K562 (cell line): ENCODE data around the gene NACC1. TPM values are rescaled to one million over a fixed set of nuclear protein-coding genes. Genes with fewer than 3 reads are reported as not detected.
A peak's percentile ranks its signal among the peaks of the same experiment; 100 is the strongest.

ENCODE experiments used
- BHLHE40 ChIP-seq: IDR thresholded peaks from 2 replicates; pipeline ENCODE4 v1.6.1; 2011; ENCODE audit warnings: low read length, improper control_type of control experiment
- CREB3 ChIP-seq: fragments of 450-650 bp; conservative IDR thresholded peaks from 2 replicates; pipeline ENCODE4 v1.6.1; 2016; ENCODE audit warnings: missing genetic modification characterization, low read depth, mild to moderate bottlenecking, missing compliant biosample characterization, moderate library complexity
- ESRRA ChIP-seq: fragments of 450-650 bp; IDR thresholded peaks from 2 replicates; pipeline ENCODE4 v1.6.1; 2014; ENCODE audit warnings: low read depth, mild to moderate bottlenecking, moderate library complexity, borderline replicate concordance
- HMG20A ChIP-seq: fragments of 450-650 bp; formaldehyde crosslinking; conservative IDR thresholded peaks from 2 replicates; pipeline ENCODE4 v1.4.0; 2020; ENCODE audit warnings: mild to moderate bottlenecking, mixed read lengths
- JUNB ChIP-seq: fragments of 450-650 bp; formaldehyde crosslinking; conservative IDR thresholded peaks from 2 replicates; pipeline ENCODE4 v1.4.0; 2020; ENCODE audit warnings: mild to moderate bottlenecking
- KDM5B ChIP-seq: fragments of 200-600 bp; sonication (generic); IDR thresholded peaks from 2 replicates; pipeline ENCODE4 v1.6.1; 2012; ENCODE audit warnings: low read depth, mild to moderate bottlenecking, moderate library complexity, low read length, control low read depth, inconsistent platforms; ENCODE audit not compliant: insufficient replicate concordance
- POLR2G ChIP-seq: fragments of 200-400 bp; formaldehyde crosslinking; IDR thresholded peaks from 2 replicates; pipeline ENCODE4 v1.6.1; 2017; ENCODE audit warnings: low read depth, mild to moderate bottlenecking, antibody characterized with exemption, low read length, moderate library complexity
- PTBP1 ChIP-seq: fragments of 200-400 bp; formaldehyde crosslinking; IDR thresholded peaks from 2 replicates; pipeline ENCODE4 v1.6.1; 2017; ENCODE audit warnings: low read depth, low read length
- RBM22 ChIP-seq: fragments of 200-400 bp; formaldehyde crosslinking; IDR thresholded peaks from 2 replicates; pipeline ENCODE4 v1.6.1; 2018; ENCODE audit warnings: low read length, low read depth; ENCODE audit not compliant: poor library complexity, severe bottlenecking
- SMAD3 ChIP-seq: fragments of 450-650 bp; formaldehyde crosslinking; conservative IDR thresholded peaks from 2 replicates; pipeline ENCODE4 v1.4.0; 2020; ENCODE audit warnings: mild to moderate bottlenecking
- SNAPC5 ChIP-seq: fragments of 250-450 bp; sonication (Bioruptor Pico); IDR thresholded peaks from 2 replicates; pipeline ENCODE4 v1.8.0; 2021; ENCODE audit warnings: moderate library complexity, mild to moderate bottlenecking, inconsistent platforms
- SP1 ChIP-seq: sonication (generic); formaldehyde crosslinking; IDR thresholded peaks from 2 replicates; pipeline ENCODE4 v1.8.1; 2022; ENCODE audit warnings: mild to moderate bottlenecking, missing genetic modification reagents
- SRSF1 ChIP-seq: fragments of 200-400 bp; formaldehyde crosslinking; IDR thresholded peaks from 2 replicates; pipeline ENCODE4 v1.6.1; 2017; ENCODE audit warnings: mild to moderate bottlenecking, low read depth, low read length, moderate library complexity
- TGIF2 ChIP-seq: sonication (generic); formaldehyde crosslinking; IDR thresholded peaks from 2 replicates; pipeline ENCODE4 v1.8.1; 2022; ENCODE audit warnings: mild to moderate bottlenecking, missing genetic modification reagents, moderate library complexity
- XRCC3 ChIP-seq: fragments of 450-650 bp; IDR thresholded peaks from 2 replicates; pipeline ENCODE4 v1.6.1; 2017; ENCODE audit warnings: mild to moderate bottlenecking, moderate library complexity
- ZBTB1 ChIP-seq: sonication (generic); formaldehyde crosslinking; IDR thresholded peaks from 2 replicates; pipeline ENCODE4 v1.8.1; 2023; ENCODE audit warnings: missing genetic modification reagents, low read depth, mild to moderate bottlenecking, borderline replicate concordance
- ZBTB7A ChIP-seq: IDR thresholded peaks from 2 replicates; pipeline ENCODE4 v1.6.1; 2011; ENCODE audit warnings: low read depth, mild to moderate bottlenecking, low read length, moderate library complexity, borderline replicate concordance; ENCODE audit not compliant: control insufficient read depth
- ZFP30 ChIP-seq: fragments of 250-450 bp; sonication (Bioruptor Pico); IDR thresholded peaks from 2 replicates; pipeline ENCODE4 v1.8.0; 2022; ENCODE audit warnings: moderate library complexity, mild to moderate bottlenecking, inconsistent platforms, borderline replicate concordance
- ZFPM2 ChIP-seq: fragments of 250-450 bp; sonication (Bioruptor Pico); IDR thresholded peaks from 2 replicates; pipeline ENCODE4 v1.5.1; 2022; ENCODE audit warnings: mild to moderate bottlenecking
- ZNF134 ChIP-seq: fragments of 250-450 bp; sonication (Bioruptor Pico); conservative IDR thresholded peaks from 2 replicates; pipeline ENCODE4 v1.4.0; 2020
- ZNF184 ChIP-seq: sonication (generic); formaldehyde crosslinking; IDR thresholded peaks from 2 replicates; pipeline ENCODE4 v1.5.0; 2020; ENCODE audit warnings: missing genetic modification reagents
- ZNF239 ChIP-seq: fragments of 250-450 bp; sonication (Bioruptor Pico); IDR thresholded peaks from 2 replicates; pipeline ENCODE4 v1.4.0; 2020; ENCODE audit warnings: mild to moderate bottlenecking
- ZNF780A ChIP-seq: fragments of 250-450 bp; sonication (Bioruptor Pico); IDR thresholded peaks from 2 replicates; pipeline ENCODE4 v1.5.0; 2021; ENCODE audit warnings: mild to moderate bottlenecking
- polyA plus RNA-seq, 8 experiments: library from polyadenylated mRNA; depleted of rRNA in 4 of 8; stranded (reverse) in 5 of 8; unstranded in 3 of 8; fragments of >200 nt; fragmentation: Nextera tagmentation in 2 of 8; fragmentation: Illumina TruSeq in 1 of 8; extraction: Ambion mirVana in 2 of 8; extraction: Trizol in 1 of 8; gene quantifications; 2 replicates each; pipeline versions ENCODE4 v1.2.1 to v1.2.3, GENCODE V29; 2011 to 2014; ENCODE audit warnings: inconsistent platforms in 1 of 8, missing spikeins in 1 of 8
- total RNA-seq, 7 experiments: library from RNA; depleted of rRNA in 6 of 7; stranded (reverse); fragments of >200 nt in 6 of 7; fragmentation: Illumina TruSeq in 2 of 7; extraction: Trizol in 2 of 7; gene quantifications; 2 replicates each; pipeline versions ENCODE4 v1.2.1 to v1.2.3, GENCODE V29; 2011 to 2021; ENCODE audit warnings: low replicate concordance in 1 of 7
- TF ChIP-seq, protein P1 (sequence below): fragments of 200-800 bp; sonication (Bioruptor generic); IDR thresholded peaks from 2 replicates; pipeline ENCODE4 v1.6.1; 2017; ENCODE audit warnings: missing genetic modification characterization, missing compliant biosample characterization

Gene NACC1
- total and polyA plus RNA-seq, 9 of the 15 experiments (the other 6 are each of a cell fraction or from before 2014, with no cell fraction given) = 0.04 to 96.6 (median 25.8) TPM

DNA sequence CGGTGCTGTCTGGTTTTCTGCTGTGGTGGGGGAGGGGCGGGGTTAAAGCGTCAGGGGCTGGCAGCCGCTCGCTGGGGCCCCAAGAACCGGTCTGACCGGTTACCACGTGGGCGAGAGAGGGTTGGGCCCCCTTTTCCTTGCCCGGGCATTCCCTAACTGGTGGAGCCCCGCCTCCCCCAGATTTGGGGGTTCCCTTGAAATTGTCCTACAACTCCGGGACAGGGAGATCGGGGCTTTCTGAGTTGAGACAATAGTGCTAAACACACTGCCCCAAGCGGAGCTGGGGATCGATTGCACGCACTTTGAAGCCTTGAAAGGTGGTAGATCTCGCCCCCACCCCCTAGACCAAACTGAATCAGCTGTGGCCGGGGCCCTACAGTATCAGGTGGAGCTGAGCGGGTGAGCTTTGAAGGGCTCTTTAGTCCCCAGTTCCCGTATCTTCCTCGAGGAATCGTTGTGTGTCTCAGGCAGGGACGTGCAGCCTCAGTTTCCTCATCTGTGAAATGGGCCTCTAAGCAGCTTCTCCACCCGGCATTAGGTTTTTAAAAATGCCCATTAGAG, 36.9 kb downstream of the NACC1 start (continued):
- TF ChIP-seq, protein P1, sequence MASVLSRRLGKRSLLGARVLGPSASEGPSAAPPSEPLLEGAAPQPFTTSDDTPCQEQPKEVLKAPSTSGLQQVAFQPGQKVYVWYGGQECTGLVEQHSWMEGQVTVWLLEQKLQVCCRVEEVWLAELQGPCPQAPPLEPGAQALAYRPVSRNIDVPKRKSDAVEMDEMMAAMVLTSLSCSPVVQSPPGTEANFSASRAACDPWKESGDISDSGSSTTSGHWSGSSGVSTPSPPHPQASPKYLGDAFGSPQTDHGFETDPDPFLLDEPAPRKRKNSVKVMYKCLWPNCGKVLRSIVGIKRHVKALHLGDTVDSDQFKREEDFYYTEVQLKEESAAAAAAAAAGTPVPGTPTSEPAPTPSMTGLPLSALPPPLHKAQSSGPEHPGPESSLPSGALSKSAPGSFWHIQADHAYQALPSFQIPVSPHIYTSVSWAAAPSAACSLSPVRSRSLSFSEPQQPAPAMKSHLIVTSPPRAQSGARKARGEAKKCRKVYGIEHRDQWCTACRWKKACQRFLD (CRISPR knock-in tag) = no peak
- TF ChIP-seq HMG20A (CRISPR knock-in tag) = no peak
- no peak for TF ChIP-seq ZFPM2 (CRISPR knock-in tag)
- TF ChIP-seq ZNF239 (CRISPR knock-in tag) = no peak
- no peak for TF ChIP-seq ZFP30 (CRISPR knock-in tag)
- TF ChIP-seq ESRRA = peak; percentile 71
- TF ChIP-seq ZNF134 (CRISPR knock-in tag) = no peak
- TF ChIP-seq SNAPC5 (CRISPR knock-in tag) = no peak
- no peak for TF ChIP-seq SMAD3
- TF ChIP-seq ZNF780A (CRISPR knock-in tag) = 0 out of 2 replicates have a peak, but pooled peaks have one; percentile 52
- TF ChIP-seq POLR2G = peak; percentile 70
- no peak for TF ChIP-seq SRSF1
- TF ChIP-seq SP1 (CRISPR knock-in tag) = 0 out of 2 replicates have a peak, but pooled peaks have one; percentile 83
- TF ChIP-seq XRCC3 = no peak
- TF ChIP-seq ZBTB1 (CRISPR knock-in tag) = peak; percentile 41; the same call in 1 of the 2 replicates
- TF ChIP-seq TGIF2 (CRISPR knock-in tag) = peak; percentile 7; the same call in 1 of the 2 replicates
- peak; percentile 85 for TF ChIP-seq PTBP1
- TF ChIP-seq JUNB (CRISPR knock-in tag) = no peak
- peak; percentile 83 for TF ChIP-seq KDM5B
- TF ChIP-seq ZBTB7A = peak; percentile 44; the same call in 1 of the 2 replicates
- TF ChIP-seq CREB3 (tag) = no peak
- TF ChIP-seq RBM22 = peak; percentile 95
- no peak for TF ChIP-seq ZNF184 (CRISPR knock-in tag)
- no peak for TF ChIP-seq BHLHE40
